Tibial nerve (tissue), 3 donors: Measurements from ENCODE around the gene SNTB2.

Source experiments
- POLR2A ChIP-seq, 2 donors: fragments of 450-650 bp; IDR thresholded peaks; one replicate each; pipeline ENCODE4 v1.6.1; 2017; ENCODE audit warnings: antibody characterized with exemption in 2 of 2, mild to moderate bottlenecking in 2 of 2, moderate library complexity in 2 of 2
- TF ChIP-seq, protein P1 (sequence below), 5 experiments: fragments of 200-600 bp in 3 of 5; fragments of 450-650 bp in 2 of 5; sonication (generic) in 3 of 5; IDR thresholded peaks; one replicate each; pipeline ENCODE4 v1.5.1; 2016 to 2019; ENCODE audit warnings: antibody characterized with exemption in 5 of 5, mild to moderate bottlenecking in 3 of 5, moderate library complexity in 2 of 5

DNA sequence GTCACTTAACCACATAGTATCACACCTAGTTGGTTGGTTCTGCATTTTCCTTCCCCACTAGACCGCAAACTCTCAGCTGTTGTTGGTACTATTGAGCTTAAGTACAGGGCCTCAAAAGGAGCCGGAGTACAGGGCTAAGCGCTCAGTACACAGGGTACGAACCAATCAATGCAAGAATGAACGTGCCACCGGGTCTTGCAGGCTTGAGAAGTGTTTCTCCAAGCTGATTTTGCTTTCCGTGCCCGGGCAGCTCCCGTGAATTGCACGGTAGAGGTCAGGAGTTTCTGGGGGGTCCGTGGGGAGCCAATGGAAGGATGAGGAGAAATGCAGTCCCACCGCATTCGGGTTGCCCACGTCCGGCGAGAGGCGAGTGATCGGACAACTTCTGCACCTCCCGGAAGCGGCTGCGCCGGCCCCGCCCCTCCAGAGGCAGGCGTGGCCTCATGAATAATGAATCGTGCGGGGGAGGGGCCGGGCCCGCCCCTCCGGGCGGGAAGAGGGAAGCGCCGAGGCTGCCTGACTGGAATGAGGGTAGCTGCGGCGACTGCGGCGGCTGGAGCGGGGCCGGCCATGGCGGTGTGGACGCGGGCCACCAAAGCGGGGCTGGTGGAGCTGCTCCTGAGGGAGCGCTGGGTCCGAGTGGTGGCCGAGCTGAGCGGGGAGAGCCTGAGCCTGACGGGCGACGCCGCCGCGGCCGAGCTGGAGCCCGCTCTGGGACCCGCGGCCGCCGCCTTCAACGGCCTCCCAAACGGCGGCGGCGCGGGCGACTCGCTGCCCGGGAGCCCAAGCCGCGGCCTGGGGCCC, at the start of gene SNTB2:
- TF ChIP-seq POLR2A (IDR thresholded peaks at IDR 0.05): peak; percentile 66 to 95
- TF ChIP-seq, protein P1, sequence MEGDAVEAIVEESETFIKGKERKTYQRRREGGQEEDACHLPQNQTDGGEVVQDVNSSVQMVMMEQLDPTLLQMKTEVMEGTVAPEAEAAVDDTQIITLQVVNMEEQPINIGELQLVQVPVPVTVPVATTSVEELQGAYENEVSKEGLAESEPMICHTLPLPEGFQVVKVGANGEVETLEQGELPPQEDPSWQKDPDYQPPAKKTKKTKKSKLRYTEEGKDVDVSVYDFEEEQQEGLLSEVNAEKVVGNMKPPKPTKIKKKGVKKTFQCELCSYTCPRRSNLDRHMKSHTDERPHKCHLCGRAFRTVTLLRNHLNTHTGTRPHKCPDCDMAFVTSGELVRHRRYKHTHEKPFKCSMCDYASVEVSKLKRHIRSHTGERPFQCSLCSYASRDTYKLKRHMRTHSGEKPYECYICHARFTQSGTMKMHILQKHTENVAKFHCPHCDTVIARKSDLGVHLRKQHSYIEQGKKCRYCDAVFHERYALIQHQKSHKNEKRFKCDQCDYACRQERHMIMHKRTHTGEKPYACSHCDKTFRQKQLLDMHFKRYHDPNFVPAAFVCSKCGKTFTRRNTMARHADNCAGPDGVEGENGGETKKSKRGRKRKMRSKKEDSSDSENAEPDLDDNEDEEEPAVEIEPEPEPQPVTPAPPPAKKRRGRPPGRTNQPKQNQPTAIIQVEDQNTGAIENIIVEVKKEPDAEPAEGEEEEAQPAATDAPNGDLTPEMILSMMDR (IDR thresholded peaks at IDR 0.05): peak in 2 of 5 experiments; percentile 8 to 27
